HEK293T (cell line): Measurements from ENCODE around the gene ZBTB44.

Experiments
- SP1 ChIP-seq: fragments of 450-650 bp; IDR thresholded peaks from 2 replicates; pipeline ENCODE4 v1.6.1; 2017
- SUZ12 ChIP-seq: fragments of 450-650 bp; IDR thresholded peaks from 2 replicates; pipeline ENCODE4 v1.6.1; 2016; ENCODE audit warnings: mild to moderate bottlenecking

DNA sequence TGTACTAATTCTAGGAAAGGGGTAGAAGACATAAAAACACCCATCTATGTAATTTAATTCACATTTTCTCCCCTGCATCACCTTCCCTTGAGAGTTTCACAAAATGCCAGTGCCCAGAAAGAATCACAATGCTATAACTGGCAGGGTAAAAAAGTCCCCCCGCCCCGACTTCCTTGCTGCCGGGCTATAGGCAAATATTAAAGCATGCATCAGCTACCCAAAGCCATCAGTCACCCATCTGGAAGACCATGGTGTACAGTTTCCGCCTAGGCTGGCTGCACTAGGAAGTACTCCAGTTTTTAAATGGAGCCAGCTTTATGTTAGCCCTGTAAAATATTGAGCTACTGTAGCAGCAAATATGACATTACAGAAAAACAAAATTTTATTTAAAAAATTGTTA lies 87.3 kb downstream of the ZBTB44 start:
- TF ChIP-seq SP1 (no peak), SUZ12 (no peak)
